HepG2 (cell line): ENCODE measurements around the gene TRIP4. TPM values are rescaled to one million over a fixed set of nuclear protein-coding genes. Genes with fewer than 3 reads are reported as not detected.

Source experiments
- ATAC-seq: fragments of 200-7000 bp; cut with Tn5 transposase; 3 replicates; pipeline ENCODE4 v1.9.1; 2020; ENCODE audit warnings: mild to moderate bottlenecking, moderate library complexity
- BruUV-seq: library from RNA; stranded (reverse); fragments of 400-500 nt; replicated peaks from 2 replicates; lab custom pipeline; 2021; lab: Mats Ljungman, UMichigan
- CTCF ChIA-PET: fragments of 300-600 bp; formaldehyde crosslinking; extraction: SDS; loops from one replicate; lab custom pipeline; 2021; ENCODE audit warnings: low total read pairs, inconsistent platforms, low intra/inter-chr PET ratio; lab: Yijun Ruan, JAX
- POLR2A ChIA-PET: fragments of 350-600 bp; sonication (Branson Sonifier 250); formaldehyde crosslinking; loops from one replicate; lab custom pipeline; 2020; ENCODE audit warnings: antibody characterized with exemption, inconsistent platforms; lab: Yijun Ruan, JAX
- DNase-seq: peaks from one replicate; pipeline ENCODE4 v3.0.0-alpha.2; 2015; ENCODE audit warnings: low spot score
- FAIRE-seq: peaks from 3 replicates; lab custom pipeline; 2011; peaks lifted over from hg19 to GRCh38; lab: Jason Lieb, UNC
- H2AFZ ChIP-seq: one replicate; pipeline ENCODE4 v1.6.1; 2011; ENCODE audit warnings: low read length, inconsistent platforms
- H3K27ac ChIP-seq: fragments of 300-600 bp; 3 replicates; pipeline ENCODE4 v1.8.0; 2011; ENCODE audit warnings: mixed run types, mild to moderate bottlenecking, mixed read lengths, low read length, inconsistent platforms; ENCODE audit not compliant: insufficient read depth; ENCODE audit errors: extremely low read length
- H3K27me3 ChIP-seq, 2 experiments: fragments of 200-600 bp in 1 of 2; 2 replicates in 1 of 2; 3 replicates in 1 of 2; pipeline versions ENCODE4 v1.6.0 to v1.8.0; 2011; ENCODE audit warnings: low read length in 2 of 2, mild to moderate bottlenecking in 2 of 2, moderate library complexity in 2 of 2, inconsistent platforms in 1 of 2; ENCODE audit not compliant: insufficient read depth in 2 of 2, control insufficient read depth in 1 of 2
- H3K36me3 ChIP-seq, 2 experiments: fragments of 200-600 bp in 1 of 2; replicated peaks in 1 of 2; 2 replicates in 1 of 2; 3 replicates in 1 of 2; pipeline versions ENCODE4 v1.5.1 to v1.8.0; 2011; ENCODE audit warnings: low read length in 2 of 2, inconsistent platforms in 1 of 2; ENCODE audit not compliant: insufficient read depth in 2 of 2, control insufficient read depth in 1 of 2
- H3K4me1 ChIP-seq: 2 replicates; pipeline ENCODE4 v1.5.1; 2012; ENCODE audit warnings: low read length, inconsistent platforms; ENCODE audit not compliant: insufficient read depth
- H3K4me2 ChIP-seq: 2 replicates; pipeline ENCODE4 v1.6.0; 2011; ENCODE audit warnings: low read depth, low read length, inconsistent platforms
- H3K4me3 ChIP-seq, 3 experiments: fragments of 200-600 bp in 1 of 3; sonication (generic), shearing (Covaris generic) in 1 of 3; replicated peaks in 1 of 3; 2 replicates each; pipeline ENCODE4 v1.5.1; 2011 to 2016; ENCODE audit warnings: low read length in 3 of 3, inconsistent platforms in 2 of 3, low read depth in 2 of 3, mild to moderate bottlenecking in 2 of 3, control low read depth in 1 of 3, mixed read lengths in 1 of 3; ENCODE audit not compliant: insufficient read depth in 1 of 3
- H3K79me2 ChIP-seq: one replicate; pipeline ENCODE4 v1.6.1; 2011; ENCODE audit warnings: low read length, inconsistent platforms; ENCODE audit not compliant: insufficient read depth
- H3K9ac ChIP-seq: 2 replicates; pipeline ENCODE4 v1.6.0; 2011; ENCODE audit warnings: mild to moderate bottlenecking, low read depth, low read length, inconsistent platforms; ENCODE audit not compliant: insufficient read depth
- H3K9me3 ChIP-seq: 2 replicates; pipeline ENCODE4 v1.5.1; 2012; ENCODE audit warnings: mild to moderate bottlenecking, low read length
- H4K20me1 ChIP-seq: 2 replicates; pipeline ENCODE4 v1.6.0; 2011; ENCODE audit warnings: inconsistent platforms, mild to moderate bottlenecking, low read length, moderate library complexity; ENCODE audit not compliant: insufficient read depth
- KDM4B ChIP-seq: sonication (generic); formaldehyde crosslinking; IDR thresholded peaks from 2 replicates; pipeline ENCODE4 v1.4.0; 2020; ENCODE audit warnings: missing genetic modification reagents
- SNAPC2 ChIP-seq: sonication (generic); formaldehyde crosslinking; IDR thresholded peaks from 2 replicates; pipeline ENCODE4 v1.8.1; 2022; ENCODE audit warnings: mild to moderate bottlenecking, missing genetic modification reagents
- SRSF9 ChIP-seq: fragments of 200-400 bp; formaldehyde crosslinking; IDR thresholded peaks from 2 replicates; pipeline ENCODE4 v1.6.1; 2018; ENCODE audit warnings: borderline replicate concordance, mild to moderate bottlenecking, low read depth, low read length; ENCODE audit not compliant: insufficient read depth, poor library complexity, severe bottlenecking
- ZNF280B ChIP-seq: sonication (generic); formaldehyde crosslinking; IDR thresholded peaks from 2 replicates; pipeline ENCODE4 v1.5.0; 2020; ENCODE audit warnings: missing genetic modification reagents, mild to moderate bottlenecking, borderline replicate concordance
- ZNF788 ChIP-seq: sonication (generic); formaldehyde crosslinking; IDR thresholded peaks from 2 replicates; pipeline ENCODE4 v1.5.0; 2020; ENCODE audit warnings: mild to moderate bottlenecking, missing genetic modification reagents, borderline replicate concordance
- WGBS: methylation state at CpG from one replicate; pipeline ENCODE4 v1.1.6; 2017; ENCODE audit warnings: low lambda C conversion rate; 5-methylcytosine and 5-hydroxymethylcytosine counted together
- in situ Hi-C: cut with HindIII; loops from 2 replicates; pipeline ENCODE4 v1.10.0; 2017; ENCODE audit warnings: low pct_unique_long_range_greater_than_20kb; ENCODE audit not compliant: extremely low pct_ligation_motif_present
- intact Hi-C: fragments of 100-400 bp; cut with micrococcal nuclease; formaldehyde crosslinking; loops from one replicate; pipeline ENCODE4 v1.10.0; 2022; ENCODE audit not compliant: unreplicated experiment
- polyA plus RNA-seq, 8 experiments: library from polyadenylated mRNA; depleted of rRNA in 3 of 8; stranded (reverse) in 7 of 8; unstranded in 1 of 8; fragments of >200 nt; fragmentation: Illumina TruSeq in 4 of 8; extraction: Trizol in 4 of 8; gene quantifications; 2 replicates each; pipeline versions ENCODE4 v1.2.1 to v1.2.3, GENCODE V29; 2011 to 2016; ENCODE audit warnings: low read depth in 4 of 8, missing spikeins in 1 of 8, mixed read lengths in 1 of 8; ENCODE audit not compliant: insufficient read depth in 1 of 8
- total RNA-seq, 5 experiments: library from RNA; depleted of rRNA; stranded (reverse); fragments of >200 nt; fragmentation: Illumina TruSeq; extraction: Trizol; gene quantifications; 2 replicates each; pipeline ENCODE4 v1.2.3, GENCODE V29; 2016; ENCODE audit warnings: low read depth in 1 of 5
- TF ChIP-seq, protein P1 (sequence below): IDR thresholded peaks from 2 replicates; pipeline ENCODE4 v1.6.1; 2012; ENCODE audit warnings: low read depth, low read length, improper control_type of control experiment

Gene TRIP4
- total and polyA plus RNA-seq, 2 of the 13 experiments (the other 11 are each of a cell fraction or from before 2014, with no cell fraction given): 7.1 to 11.8 TPM

- TF ChIP-seq SRSF9: no peak
- no peak for TF ChIP-seq ZNF280B (CRISPR knock-in tag)
- no peak for TF ChIP-seq SNAPC2 (CRISPR knock-in tag)
- TF ChIP-seq ZNF788: no peak
These were observed 35.1 kb downstream of the TRIP4 start (continued) for GRCh38 chr15:64422697-64423096.

- BruUV-seq: no TSS peak
- Histone ChIP-seq H3K79me2 (no peaks in the 10 kb centered on the region), H3K4me1 (peaks cover 10% of the 10 kb centered on the region), H3K9ac (no peak overlapping the region), H3K4me2 (no peak overlapping the region), H3K27ac (no peak overlapping the region), H3K27me3 (no peaks in the 10 kb centered on the region), H3K36me3 (peaks cover 7 to 32% of the 10 kb centered on the region in 2 experiments; a peak in 4 of 5 replicates), H2AFZ (no peak overlapping the region), H3K4me3 (no peak overlapping the region), H3K9me3 (no peaks in the 10 kb centered on the region), H4K20me1 (no peaks in the 10 kb centered on the region)
- intact Hi-C loops: loop anchor here (10.0 kb wide), 1 partner anchor 231 kb away; no protein-coding TSS in a partner anchor
- DNase-seq: no peak
- in situ Hi-C loops: no loop called here
- no peak for ATAC-seq
- TF ChIP-seq KDM4B (CRISPR knock-in tag): no peak
- TF ChIP-seq, protein P1, sequence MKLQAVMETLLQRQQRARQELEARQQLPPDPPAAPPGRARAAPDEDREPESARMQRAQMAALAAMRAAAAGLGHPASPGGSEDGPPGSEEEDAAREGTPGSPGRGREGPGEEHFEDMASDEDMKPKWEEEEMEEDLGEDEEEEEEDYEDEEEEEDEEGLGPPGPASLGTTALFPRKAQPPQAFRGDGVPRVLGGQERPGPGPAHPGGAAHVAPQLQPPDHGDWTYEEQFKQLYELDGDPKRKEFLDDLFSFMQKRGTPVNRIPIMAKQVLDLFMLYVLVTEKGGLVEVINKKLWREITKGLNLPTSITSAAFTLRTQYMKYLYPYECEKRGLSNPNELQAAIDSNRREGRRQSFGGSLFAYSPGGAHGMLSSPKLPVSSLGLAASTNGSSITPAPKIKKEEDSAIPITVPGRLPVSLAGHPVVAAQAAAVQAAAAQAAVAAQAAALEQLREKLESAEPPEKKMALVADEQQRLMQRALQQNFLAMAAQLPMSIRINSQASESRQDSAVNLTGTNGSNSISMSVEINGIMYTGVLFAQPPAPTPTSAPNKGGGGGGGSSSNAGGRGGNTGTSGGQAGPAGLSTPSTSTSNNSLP: 0 out of 2 replicates have a peak, but pooled peaks have one; percentile 23
- CTCF ChIA-PET: no interaction called here
- WGBS: 77% methylated on average over 6 of the region's 6 CpGs
- no peak for FAIRE-seq
- POLR2A ChIA-PET: no interaction called here
These were observed 36.3 kb downstream of the TRIP4 start for GRCh38 chr15:64423970-64424369.
